Measurements from ENCODE around the gene SDK1. TPM values are rescaled to one million over a fixed set of nuclear protein-coding genes. Genes with fewer than 3 reads are reported as not detected.
A peak's percentile ranks its signal among the peaks of the same experiment; 100 is the strongest.

SDK1 gene
- total RNA-seq, 1 experiment from 2014 or later: 5.1 TPM

GRCh38 chr7:3461923-3462322, 160.9 kb downstream of the SDK1 start:
- DNase-seq (ENCODE audit: low spot score): no peak

- DNase-seq (ENCODE audit: low spot score): no peak
Measured at GRCh38 chr7:3463696-3464095, 162.6 kb downstream of the SDK1 start.

GRCh38 chr7:3464900-3465622, 164.0 kb downstream of the SDK1 start:
- no peak for DNase-seq (ENCODE audit: low spot score)

- DNase-seq (ENCODE audit: low spot score): no peak
Measured at GRCh38 chr7:3466261-3466660, 165.2 kb downstream of the SDK1 start.

GRCh38 chr7:3469641-3470040, 168.6 kb downstream of the SDK1 start:
- no peak for DNase-seq (ENCODE audit: low spot score)

- no peak for DNase-seq (ENCODE audit: low spot score)
Measured at GRCh38 chr7:3480197-3480596, 179.1 kb downstream of the SDK1 start.

GRCh38 chr7:3481435-3481834, 180.4 kb downstream of the SDK1 start:
- no peak for DNase-seq (ENCODE audit: low spot score)

GRCh38 chr7:3482147-3482921, 181.3 kb downstream of the SDK1 start:
- peak; percentile 79 for DNase-seq (ENCODE audit: low spot score)

- no peak for DNase-seq (ENCODE audit: low spot score)
Measured at GRCh38 chr7:3486841-3487240, 185.8 kb downstream of the SDK1 start.

GRCh38 chr7:3488829-3489228, 187.8 kb downstream of the SDK1 start:
- no peak for DNase-seq (ENCODE audit: low spot score)

- DNase-seq (ENCODE audit: low spot score): peak; percentile 67
Measured at GRCh38 chr7:3493499-3493898, 192.4 kb downstream of the SDK1 start.

- DNase-seq (ENCODE audit: low spot score): no peak
Measured at GRCh38 chr7:3494947-3495346, 193.9 kb downstream of the SDK1 start.

- no peak for DNase-seq (ENCODE audit: low spot score)
Measured at GRCh38 chr7:3495530-3495929, 194.5 kb downstream of the SDK1 start.

GRCh38 chr7:3495954-3496353, 194.9 kb downstream of the SDK1 start:
- DNase-seq (ENCODE audit: low spot score): no peak

GRCh38 chr7:3497796-3498195, 196.7 kb downstream of the SDK1 start:
- no peak for DNase-seq (ENCODE audit: low spot score)

- DNase-seq (ENCODE audit: low spot score): no peak
Measured at GRCh38 chr7:3501671-3502070, 200.6 kb downstream of the SDK1 start.

GRCh38 chr7:3504384-3504783, 203.3 kb downstream of the SDK1 start:
- no peak for DNase-seq (ENCODE audit: low spot score)

- DNase-seq (ENCODE audit: low spot score): no peak
Measured at GRCh38 chr7:3510101-3511020, 209.3 kb downstream of the SDK1 start.

- no peak for DNase-seq (ENCODE audit: low spot score)
Measured at GRCh38 chr7:3517344-3517743, 216.3 kb downstream of the SDK1 start.

GRCh38 chr7:3518546-3518945, 217.5 kb downstream of the SDK1 start:
- DNase-seq (ENCODE audit: low spot score): peak; percentile 85

GRCh38 chr7:3520206-3520605, 219.2 kb downstream of the SDK1 start:
- no peak for DNase-seq (ENCODE audit: low spot score)

GRCh38 chr7:3527496-3528124, 226.6 kb downstream of the SDK1 start:
- DNase-seq (ENCODE audit: low spot score): no peak

All from H4 (cell line).